Fibroblast of peridontal ligament (primary cell): ENCODE measurements around the gene RAD51AP1.
"Not testable (repeated sequence)": the region's sequence is repeated elsewhere in the genome, so short reads cannot be mapped to it uniquely, and the experiment has no call there.

Experiments used
- DNase-seq: peaks from one replicate; pipeline ENCODE4 v3.0.0-alpha.2; 2010; ENCODE audit errors: extremely low read depth

The RAD51AP1 gene

DNA sequence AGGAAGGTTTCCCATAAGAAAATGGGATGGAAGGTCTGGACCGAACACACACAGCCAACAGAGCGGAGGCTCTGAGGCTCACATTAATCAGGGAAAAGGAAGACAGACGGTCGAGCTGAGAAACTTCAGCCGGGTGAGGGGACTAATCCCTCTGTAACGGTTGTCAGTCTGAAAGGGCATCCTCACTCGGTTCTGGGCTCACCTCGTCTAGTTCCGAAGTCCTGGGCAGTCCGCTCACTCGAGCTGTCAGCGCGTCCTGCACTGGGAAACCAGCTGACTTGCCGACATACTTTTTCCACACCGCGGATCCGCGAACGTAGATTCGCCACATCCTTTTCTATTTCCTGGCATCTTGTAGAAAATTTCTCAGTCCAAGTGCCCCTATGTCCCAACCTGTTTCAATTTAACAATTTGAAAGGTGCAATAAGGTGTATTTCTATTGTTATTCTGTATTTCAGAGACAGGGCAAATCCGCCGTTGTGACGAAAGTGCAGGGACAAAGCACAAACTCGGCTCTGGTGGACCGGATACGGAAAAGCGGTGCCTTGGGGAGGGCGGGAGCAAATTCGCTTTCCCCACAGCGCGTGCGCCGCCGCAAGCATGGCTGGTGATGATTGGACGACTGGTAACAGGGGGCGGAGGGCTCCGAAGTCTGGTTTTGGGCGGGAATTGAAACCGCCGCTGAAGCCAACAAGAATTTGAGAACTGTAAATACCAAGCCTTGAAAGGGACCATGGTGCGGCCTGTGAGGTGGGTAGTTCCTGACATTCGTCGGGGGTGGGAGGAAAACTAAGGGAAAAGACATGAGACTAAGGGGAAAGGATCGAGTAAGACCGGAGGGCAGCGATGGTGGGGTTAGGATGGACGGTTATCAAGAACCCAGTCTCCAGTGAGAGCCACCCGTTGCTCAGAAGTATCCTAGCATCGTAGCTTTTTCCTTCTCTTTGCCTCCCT lies at the start of gene RAD51AP1:
RAD51AP1 (plus strand) TSS at position 684 of the 954 bp plus-strand sequence; CDS start at position 734, 50 bp downstream.
- peak; percentile 97 for DNase-seq

DNA sequence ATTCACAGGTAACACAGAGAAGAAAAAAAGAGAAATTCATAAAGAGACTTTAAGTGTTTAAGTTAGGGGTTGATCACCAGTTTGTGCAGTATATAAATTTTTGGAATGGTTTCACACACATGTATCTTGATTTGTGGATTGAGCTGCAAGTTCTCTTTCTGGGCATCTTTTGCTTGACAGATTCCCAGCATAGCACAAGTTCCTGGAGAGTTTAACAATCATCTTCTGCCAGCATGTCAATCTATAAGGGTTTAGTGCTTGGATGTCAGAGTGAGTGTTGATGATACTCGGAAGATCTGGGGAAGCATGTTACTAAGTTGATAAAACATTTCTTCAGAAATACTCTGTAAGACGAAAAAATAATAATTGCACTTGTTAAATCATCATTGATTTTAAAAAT lies 49.1 kb upstream of the RAD51AP1 start:
- no peak for DNase-seq

DNA sequence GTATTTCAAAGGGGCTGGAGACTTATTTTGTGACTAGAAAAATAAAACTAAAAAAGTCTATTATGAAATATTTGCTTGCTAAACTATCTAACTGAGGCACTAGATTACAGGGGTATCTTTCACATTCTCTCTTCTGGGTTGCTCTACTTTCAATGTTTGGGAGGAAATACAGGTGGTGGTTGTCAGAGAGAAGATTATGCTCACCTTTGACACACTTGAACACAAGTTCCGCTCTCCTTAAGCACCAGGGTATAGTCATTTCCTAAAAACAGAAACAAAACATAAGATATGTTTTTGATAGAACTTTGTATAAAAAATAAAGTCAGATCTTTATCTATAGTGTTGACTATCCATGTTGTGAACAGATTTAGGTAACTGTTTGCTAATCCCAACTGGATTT lies 47.7 kb upstream of the RAD51AP1 start:
- DNase-seq, result no peak

DNA sequence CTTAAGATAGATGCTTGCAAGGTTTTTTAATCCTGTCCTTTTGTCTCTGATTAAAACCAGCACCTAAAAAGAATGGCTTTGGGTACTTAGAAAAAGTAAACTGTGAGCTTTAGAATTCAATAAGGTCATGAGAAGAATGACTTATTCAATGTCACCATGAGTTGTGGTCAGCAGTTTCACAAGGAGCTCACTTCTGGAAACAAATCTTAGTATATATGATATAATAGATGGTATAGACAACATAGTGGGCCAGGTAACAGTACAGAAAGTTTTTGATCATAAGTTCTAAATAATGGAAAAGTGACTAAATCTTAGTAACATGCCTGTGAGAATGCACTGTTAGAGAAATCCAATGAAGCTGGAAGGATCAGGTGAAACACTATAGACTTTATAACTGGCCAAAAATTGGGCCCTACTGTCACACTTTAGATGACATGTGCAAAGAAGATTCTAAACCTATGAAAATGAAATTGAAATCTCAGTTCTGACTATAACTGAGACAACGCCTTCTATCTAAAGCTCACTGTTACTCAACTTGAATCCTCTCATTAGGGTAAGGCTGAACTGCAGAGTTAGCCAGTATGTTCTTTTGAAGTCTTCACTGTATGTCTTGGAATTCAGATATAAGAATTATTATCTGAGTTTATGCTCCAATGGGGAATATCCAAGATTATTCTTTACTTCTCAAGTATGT lies 42.4 kb upstream of the RAD51AP1 start:
- no peak for DNase-seq

- no peak for DNase-seq
These were observed 39.5 kb upstream of the RAD51AP1 start for GRCh38 chr12:4499186-4499585.

DNA sequence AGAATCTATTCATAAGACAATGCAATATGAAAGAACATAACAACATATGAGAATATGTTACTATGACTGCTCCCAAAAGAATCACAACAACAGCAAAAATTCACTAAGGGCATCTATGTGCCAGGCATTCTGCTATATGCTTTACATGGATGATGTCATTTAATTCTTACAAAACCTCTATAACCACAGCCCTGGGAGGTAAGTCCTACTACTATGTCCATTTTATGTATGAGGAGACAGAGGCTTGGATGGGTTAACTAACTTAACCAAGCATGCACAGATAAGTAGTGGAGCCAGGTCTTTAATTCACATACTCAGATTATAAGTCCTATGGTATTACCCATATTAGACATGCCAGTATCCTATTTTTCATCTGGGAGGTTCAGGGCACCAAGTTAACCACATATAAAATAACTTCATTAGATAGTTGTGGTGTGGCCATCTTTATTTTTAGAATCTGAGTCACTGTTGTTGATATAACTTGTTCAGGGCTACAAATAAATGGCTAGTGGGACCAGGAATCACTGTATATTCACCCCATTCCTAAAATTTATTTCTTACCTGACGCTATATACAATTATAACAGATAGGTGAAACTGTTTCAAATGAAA lies 33.2 kb upstream of the RAD51AP1 start:
- DNase-seq, result peak; percentile 48

- DNase-seq, result no peak
These were observed 32.3 kb upstream of the RAD51AP1 start for GRCh38 chr12:4506430-4506829.

GRCh38 chr12:4506870-4507269 lies 31.8 kb upstream of the RAD51AP1 start:
- peak; percentile 62 for DNase-seq

GRCh38 chr12:4508503-4508902 lies 30.2 kb upstream of the RAD51AP1 start:
- not testable (repeated sequence) for DNase-seq

DNA sequence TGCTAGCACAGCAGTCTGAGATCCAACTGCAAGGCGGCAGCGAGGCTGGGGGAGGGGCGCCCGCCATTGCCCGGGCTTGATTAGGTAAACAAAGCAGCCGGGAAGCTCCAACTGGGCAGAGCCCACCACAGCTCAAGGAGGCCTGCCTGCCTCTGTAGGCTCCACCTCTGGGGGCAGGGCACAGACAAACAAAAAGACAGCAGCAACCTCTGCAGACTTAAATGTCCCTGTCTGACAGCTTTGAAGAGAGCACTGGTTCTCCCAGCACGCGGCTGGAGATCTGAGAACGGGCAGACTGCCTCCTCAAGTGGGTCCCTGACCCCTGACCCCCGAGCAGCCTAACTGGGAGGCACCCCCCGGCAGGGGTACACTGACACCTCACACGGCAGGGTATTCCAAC lies 29.4 kb upstream of the RAD51AP1 start:
- not testable (repeated sequence) for DNase-seq

DNA sequence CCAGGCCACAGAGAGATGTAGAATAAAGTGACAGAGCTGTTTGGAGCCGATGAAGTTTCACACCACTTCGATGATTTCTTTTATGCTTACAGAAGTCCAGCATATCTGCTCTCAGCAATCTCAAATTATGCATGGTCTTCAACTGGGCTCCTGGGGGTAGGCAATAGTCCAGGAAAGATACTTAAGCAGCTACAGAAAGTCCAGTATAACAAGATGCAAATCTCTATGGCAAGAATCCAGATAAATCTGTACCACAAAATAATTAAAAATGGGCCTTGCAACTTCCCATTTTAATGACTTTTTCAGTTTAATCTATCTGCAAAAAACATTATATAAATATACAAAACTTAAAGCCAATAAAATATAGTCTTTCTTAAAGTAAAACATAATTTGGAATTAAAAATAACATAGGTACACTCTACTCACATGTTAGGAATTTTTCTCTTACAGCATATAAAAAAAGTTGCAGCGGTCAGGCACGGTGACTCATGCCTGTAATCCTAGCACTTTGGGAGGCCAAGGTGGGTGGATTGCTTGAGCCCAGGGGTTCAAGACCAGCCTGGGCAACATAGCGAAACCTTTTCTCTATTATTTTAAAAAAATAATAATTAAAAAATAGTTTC lies 20.5 kb upstream of the RAD51AP1 start:
- DNase-seq, result peak; percentile 47

DNA sequence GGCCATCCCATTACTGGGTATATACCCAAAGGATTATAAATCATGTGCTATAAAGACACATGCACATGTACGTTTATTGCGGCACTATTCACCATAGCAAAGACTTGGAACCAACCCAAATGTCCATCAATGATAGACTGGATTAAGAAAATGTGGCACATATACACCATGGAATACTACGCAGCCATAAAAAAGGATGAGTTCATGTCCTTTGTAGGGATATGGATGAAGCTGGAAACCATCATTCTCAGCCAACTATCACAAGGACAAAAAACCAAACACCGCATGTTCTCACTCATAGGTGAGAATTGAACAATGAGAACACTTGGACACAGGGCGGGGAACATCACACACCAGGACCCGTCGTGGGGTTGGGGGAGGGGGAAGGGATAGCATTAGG lies 15.2 kb upstream of the RAD51AP1 start:
- DNase-seq, result not testable (repeated sequence)

DNA sequence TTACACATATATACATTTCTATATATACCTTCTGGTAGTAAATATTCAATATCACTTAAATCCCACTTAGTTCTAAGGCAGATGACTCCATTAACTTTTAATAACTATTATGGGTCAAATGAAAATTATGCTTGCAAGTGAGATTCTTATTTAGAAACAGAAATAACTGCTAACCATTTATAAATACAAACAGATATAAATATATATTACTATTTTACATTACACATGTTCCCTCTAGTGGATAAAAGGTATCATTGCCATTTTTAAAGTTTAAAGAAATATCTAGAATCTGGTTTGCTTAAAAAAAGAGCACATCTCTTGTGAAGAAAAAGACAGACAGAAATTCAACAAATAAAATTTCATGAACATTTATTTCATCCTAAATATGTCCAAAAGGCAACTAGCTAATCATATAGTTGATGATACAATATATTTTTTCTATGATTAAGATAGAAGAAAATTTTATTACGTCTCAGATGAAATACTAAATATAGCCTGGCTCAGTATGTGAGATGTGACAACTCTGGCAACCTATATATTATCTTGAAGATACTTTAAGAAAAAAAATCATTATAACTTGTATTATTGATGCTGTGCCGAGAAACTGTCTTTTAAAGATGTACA lies 11.7 kb upstream of the RAD51AP1 start:
- DNase-seq, result peak; percentile 54

- no peak for DNase-seq
These were observed 8.5 kb upstream of the RAD51AP1 start for GRCh38 chr12:4530160-4530559.

- DNase-seq, result no peak
These were observed 7.6 kb upstream of the RAD51AP1 start for GRCh38 chr12:4530982-4531586.

DNA sequence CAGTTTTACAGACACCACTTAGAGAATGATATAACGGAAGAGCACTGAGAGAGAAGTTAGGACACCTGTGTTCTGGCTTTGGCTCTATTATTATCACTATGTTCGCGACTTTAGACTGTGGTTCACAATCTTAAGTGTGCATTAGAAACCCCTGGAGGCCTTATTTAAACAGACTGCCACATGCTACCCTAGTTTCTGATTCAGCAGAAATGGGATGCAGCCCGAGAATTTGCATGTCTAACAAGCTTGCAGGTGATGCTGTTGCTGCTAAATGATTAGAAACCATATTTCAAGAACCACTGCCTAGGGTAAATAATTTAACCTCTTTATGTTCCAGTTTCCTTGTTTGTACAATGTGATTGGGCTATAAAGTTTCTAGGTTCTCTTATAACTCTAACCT lies 3.6 kb upstream of the RAD51AP1 start:
- DNase-seq, result no peak

DNA sequence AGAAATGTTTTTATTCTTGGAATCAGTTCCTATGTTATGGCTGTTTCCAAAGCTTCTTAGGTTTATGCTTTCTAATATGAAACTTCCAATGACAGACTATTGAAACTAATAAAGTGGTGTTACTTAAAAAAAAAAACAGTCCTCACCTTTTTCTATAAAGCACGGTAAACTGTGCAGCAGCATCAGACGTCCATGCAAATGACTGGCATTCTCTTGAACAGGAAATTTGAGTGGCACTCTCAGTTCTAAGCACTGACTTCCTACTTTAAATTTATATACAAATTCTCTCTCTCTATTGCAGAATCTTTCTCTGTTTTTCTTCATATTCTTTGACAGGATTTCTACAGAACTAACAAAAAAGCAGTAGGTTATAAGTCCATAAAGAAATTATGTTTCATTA lies 2.8 kb upstream of the RAD51AP1 start:
- no peak for DNase-seq

DNA sequence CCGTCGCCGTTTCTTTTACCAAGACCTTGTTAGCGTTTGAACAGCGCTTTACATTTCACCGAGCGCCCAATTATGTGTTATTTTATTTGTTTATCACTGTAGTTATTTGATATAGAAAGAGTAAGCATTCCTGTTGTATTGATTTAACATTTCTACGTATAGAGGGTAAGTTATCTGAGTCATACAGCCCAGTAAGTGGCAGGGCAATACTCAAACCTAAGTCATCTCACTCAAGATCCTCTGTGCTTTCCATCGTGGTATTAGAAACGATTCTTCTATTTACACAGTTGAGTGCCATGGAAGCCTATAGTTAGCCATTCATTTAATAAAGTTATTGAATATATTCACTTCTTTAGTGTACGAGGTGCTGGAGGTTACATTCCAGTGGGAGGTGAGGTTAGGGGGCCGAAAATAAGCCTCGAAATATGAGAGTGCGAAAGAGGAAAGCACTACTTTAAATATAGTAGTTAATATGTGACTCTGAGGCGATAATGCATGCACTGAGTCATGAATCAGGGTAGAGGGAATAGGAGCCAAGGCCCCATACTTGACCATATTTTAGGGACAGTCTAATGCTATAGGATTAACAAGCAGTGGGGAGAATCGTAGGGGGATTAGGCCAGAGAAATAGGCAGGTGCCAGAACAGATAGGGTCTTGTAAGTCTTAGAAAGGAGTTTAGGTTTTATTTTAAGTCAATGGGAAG lies 629 bp downstream of the RAD51AP1 start:
- no peak for DNase-seq

GRCh38 chr12:4540170-4540569 lies 1.5 kb downstream of the RAD51AP1 start:
- DNase-seq, result no peak

DNA sequence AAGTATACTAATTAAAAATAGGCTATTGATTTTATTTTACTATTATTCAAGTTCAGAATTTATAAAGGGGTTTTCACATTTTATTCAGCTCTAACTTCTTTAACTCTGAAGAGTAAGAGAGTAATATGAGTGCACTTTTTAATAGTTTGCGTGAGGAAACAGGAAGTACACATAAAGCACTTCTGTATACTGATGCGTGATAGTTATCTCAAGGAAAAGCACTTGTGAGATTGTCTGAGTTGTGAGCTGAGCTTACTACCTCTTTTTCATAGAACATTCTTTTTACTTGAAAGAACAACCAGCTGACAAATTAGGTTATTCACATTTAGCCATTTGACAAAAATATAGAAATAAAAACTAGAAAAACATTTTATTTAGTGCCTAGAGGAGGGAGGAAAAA lies 1.9 kb downstream of the RAD51AP1 start:
- DNase-seq, result no peak

DNA sequence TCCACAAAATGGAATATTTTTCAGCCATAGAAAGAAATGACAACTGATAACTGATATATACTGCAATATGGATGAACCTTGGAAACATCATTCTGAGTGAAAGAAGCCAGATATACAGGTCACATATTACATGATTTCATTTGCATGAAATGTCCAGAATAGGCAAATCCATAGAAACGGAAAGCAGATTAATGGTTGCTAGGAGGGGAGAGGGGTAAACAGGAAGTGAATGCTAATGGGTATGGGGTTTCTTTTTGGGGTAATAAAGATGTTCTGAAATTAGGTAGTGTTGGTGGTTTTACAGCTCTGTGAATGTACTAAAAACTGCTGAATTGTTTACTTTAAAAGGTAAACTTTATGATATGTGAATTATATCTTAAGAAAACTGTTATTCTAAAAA lies 6.5 kb downstream of the RAD51AP1 start:
- DNase-seq, result no peak
